Spinal cord (tissue), 10 donors: ENCODE measurements around the gene MTRF1. TPM values are rescaled to one million over a fixed set of nuclear protein-coding genes. Genes with fewer than 3 reads are reported as not detected.
A peak's percentile ranks its signal among the peaks of the same experiment; 100 is the strongest.
"Not testable (repeated sequence)": the region's sequence is repeated elsewhere in the genome, so short reads cannot be mapped to it uniquely, and the experiment has no call there.

ENCODE experiments used
- DNase-seq, 6 donors: peaks; one replicate each; pipeline versions ENCODE4 v3.0.0 to v3.0.0-alpha.2; 2013 to 2015; ENCODE audit warnings: low spot score in 6 of 6, low read depth in 4 of 6
- H3K27ac ChIP-seq: one replicate; pipeline ENCODE4 v1.5.1; 2013; ENCODE audit warnings: low read depth, low read length, control low read depth
- H3K27me3 ChIP-seq: one replicate; pipeline ENCODE4 v1.6.1; 2013; ENCODE audit warnings: low read length; ENCODE audit not compliant: control insufficient read depth, insufficient read depth
- H3K36me3 ChIP-seq: one replicate; pipeline ENCODE4 v1.6.1; 2013; ENCODE audit warnings: low read length; ENCODE audit not compliant: control insufficient read depth, insufficient read depth
- H3K4me1 ChIP-seq: one replicate; pipeline ENCODE4 v1.6.1; 2013; ENCODE audit warnings: low read length; ENCODE audit not compliant: control insufficient read depth, insufficient read depth
- H3K4me3 ChIP-seq: one replicate; pipeline ENCODE4 v1.5.1; 2013; ENCODE audit warnings: low read depth, low read length, control low read depth
- H3K9me3 ChIP-seq: one replicate; pipeline ENCODE4 v1.6.1; 2013; ENCODE audit warnings: low read length; ENCODE audit not compliant: control insufficient read depth, insufficient read depth
- WGBS: methylation state at CpG from one replicate; pipeline ENCODE4 v1.1.5; 2013; ENCODE audit warnings: missing lambda C conversion rate; ENCODE audit not compliant: insufficient coverage; 5-methylcytosine and 5-hydroxymethylcytosine counted together
- polyA plus RNA-seq, 2 donors: library from polyadenylated mRNA; unstranded; fragments of 120-200 nt; gene quantifications; one replicate each; pipeline ENCODE4 v1.2.1, GENCODE V29; 2013; ENCODE audit not compliant: insufficient read length in 2 of 2
- total RNA-seq, 2 donors: library from RNA; depleted of rRNA in 1 of 2; stranded (reverse); fragments of 120-200 nt in 1 of 2; fragments of >200 nt in 1 of 2; gene quantifications; one replicate each; pipeline versions ENCODE4 v1.2.3 to v1.2.4, GENCODE V29; 2013 to 2014
- donor health status: healthy.

Gene MTRF1
- total and polyA plus RNA-seq, 4 donors = 12.2 to 17.4 (median 16.1) TPM

DNA sequence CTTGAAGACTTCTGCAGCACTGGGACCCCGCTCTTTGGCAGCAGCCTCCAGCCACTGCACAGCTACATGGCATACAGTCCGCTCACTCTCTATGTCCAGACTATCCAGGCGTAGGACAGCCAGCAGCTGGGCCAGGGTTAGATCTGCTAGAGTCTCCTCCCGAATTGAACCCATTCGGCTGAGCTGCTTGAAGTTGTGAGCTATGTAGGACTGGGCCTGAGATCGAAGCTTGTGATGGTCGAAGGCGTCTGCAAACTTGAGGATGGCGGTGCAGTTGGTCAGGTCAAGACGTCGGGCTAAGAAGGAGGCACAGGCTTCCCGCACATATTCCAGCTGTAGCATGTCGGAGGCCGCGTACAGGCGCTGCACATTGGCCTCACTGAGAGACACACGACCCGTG lies 69.9 kb downstream of the MTRF1 start:
- Histone ChIP-seq H3K27me3 (no peaks in the 10 kb centered on the region), H3K27ac (no peak overlapping the region), H3K9me3 (no peaks in the 10 kb centered on the region), H3K36me3 (no peaks in the 10 kb centered on the region), H3K4me1 (peaks cover 14% of the 10 kb centered on the region), H3K4me3 (peak overlapping the region; percentile 86)
- DNase-seq = no peak
- 100% methylated on average over 14 of the region's 18 CpGs for WGBS

DNA sequence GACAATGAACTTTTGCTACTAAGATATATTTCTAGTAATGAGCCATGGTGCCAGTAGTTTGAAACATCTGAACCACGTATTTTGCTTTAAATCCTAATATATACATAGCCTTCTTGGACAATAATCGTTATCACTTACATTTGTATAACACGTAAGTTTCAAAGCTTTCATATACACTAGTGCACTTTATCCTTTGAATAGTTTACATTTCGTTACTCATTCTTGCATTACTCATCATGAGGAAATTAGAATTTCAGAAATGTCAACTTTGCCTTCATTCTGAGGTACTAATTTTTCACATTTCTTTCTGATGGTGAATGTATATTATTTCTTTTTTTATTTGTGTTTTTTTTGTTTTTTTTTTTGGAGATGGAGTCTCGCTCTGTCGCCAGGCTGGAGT lies 74.8 kb downstream of the MTRF1 start:
- Histone ChIP-seq H3K27me3 (no peaks in the 10 kb centered on the region), H3K4me3 (no peak overlapping the region), H3K9me3 (no peaks in the 10 kb centered on the region), H3K36me3 (no peaks in the 10 kb centered on the region), H3K27ac (no peak overlapping the region), H3K4me1 (peaks cover 7% of the 10 kb centered on the region)
- 94% methylated on average over 2 of the region's 6 CpGs for WGBS
- DNase-seq = no peak

DNA sequence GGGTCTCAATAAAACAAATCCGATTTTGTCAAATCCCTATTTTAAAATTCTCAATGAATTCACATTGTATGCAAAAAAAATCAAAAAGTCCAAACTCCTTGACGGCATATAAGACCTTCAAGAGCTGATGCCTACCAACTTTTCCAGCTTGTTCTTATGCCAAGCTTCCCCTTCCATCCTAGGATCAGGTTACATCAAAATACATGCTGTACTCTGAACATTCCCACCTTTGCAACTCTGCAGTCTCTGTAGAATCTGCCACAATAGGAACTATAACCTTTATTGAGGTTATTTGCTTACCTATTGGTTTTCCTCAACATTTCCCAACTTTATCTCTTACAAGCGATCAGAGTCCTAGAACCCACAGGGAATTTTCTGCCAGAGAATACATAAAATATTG lies 76.9 kb downstream of the MTRF1 start:
- WGBS = 84% methylated on average over 2 of the region's 3 CpGs
- no peaks in the 10 kb centered on the region for H3K4me1 ChIP-seq

DNA sequence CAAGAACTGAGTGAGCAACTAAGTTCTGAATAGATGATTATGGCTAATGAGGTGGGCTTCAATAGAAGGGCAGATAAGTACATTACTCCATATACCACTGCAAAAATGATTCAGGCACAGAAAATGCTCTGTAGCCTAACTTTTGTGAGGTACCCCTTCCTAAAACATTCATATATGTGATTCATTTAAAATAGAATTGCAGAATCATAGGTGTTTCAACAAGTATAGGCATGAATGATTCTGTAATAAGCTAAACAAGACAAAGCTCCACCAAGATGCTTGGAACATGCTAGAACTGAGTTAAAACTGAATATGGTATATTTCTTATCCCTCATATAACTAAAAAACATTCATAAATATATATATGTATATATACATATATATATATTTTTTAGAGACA lies 81.1 kb downstream of the MTRF1 start:
- Histone ChIP-seq H3K36me3 (no peaks in the 10 kb centered on the region), H3K4me3 (no peak overlapping the region), H3K9me3 (no peaks in the 10 kb centered on the region), H3K27me3 (no peaks in the 10 kb centered on the region), H3K4me1 (no peaks in the 10 kb centered on the region), H3K27ac (no peak overlapping the region)
- DNase-seq = no peak

More for the DNA sequence above, 76.9 kb downstream of the MTRF1 start:
- Histone ChIP-seq H3K9me3 (no peaks in the 10 kb centered on the region), H3K4me3 (no peak overlapping the region), H3K27me3 (no peaks in the 10 kb centered on the region), H3K36me3 (no peaks in the 10 kb centered on the region), H3K27ac (no peak overlapping the region)
- no peak for DNase-seq

DNA sequence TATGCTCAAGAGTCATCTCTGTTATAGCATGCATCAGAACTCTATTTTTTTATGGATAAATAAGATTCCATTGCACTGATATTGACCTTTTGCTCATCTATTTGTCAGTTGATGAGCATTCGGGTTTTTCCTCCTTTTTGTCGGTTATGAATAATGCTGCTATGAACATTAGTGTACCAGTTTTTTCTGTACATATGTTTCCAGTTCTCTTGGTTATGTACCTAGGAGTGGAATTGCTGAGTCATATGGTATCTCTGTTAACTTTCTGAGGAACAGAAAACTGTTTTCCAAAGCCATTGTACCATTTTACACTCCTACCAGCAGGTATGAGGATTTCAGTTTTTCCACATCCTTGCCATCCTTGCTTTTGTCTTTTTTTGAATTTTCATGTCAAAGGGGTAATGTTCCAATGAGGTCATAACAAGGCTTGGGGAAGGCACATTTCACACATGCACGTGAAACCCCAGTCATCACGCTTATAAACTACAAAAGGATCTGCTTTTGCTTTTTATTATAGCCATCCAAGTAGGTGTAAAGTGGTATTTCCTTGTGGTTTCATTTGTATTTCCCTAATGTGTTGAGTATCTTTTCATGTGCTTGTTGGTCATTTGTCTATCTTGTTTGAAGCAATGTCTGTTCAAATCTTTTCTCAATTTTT lies 83.7 kb downstream of the MTRF1 start:
- Histone ChIP-seq H3K4me1 (no peaks in the 10 kb centered on the region), H3K9me3 (no peaks in the 10 kb centered on the region), H3K27me3 (no peaks in the 10 kb centered on the region), H3K36me3 (no peaks in the 10 kb centered on the region), H3K4me3 (no peak overlapping the region), H3K27ac (no peak overlapping the region)
- DNase-seq = no peak
- no CpG with 5 or more reads among the region's 4 CpGs for WGBS

DNA sequence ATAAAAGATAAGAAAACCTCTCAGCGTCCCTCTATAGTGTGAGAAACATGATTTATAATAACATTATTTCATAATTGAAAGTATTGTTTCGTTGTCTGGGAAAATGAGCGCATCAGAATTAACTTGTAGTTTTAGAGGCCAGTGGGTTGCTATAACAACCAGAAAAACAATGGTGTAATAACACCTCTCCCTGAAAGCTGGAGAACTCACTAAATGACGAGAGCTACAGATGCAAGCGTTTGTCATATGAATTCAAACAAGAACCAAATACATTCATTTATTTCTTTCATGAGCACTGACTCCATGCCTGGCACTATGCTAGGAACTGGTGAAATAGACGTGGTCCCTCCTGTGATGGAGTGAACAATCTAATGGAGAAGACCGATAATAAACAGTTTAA lies 85.3 kb downstream of the MTRF1 start:
- no peak for DNase-seq
- WGBS = 93% methylated on average over 2 of the region's 7 CpGs
- Histone ChIP-seq H3K27me3 (no peaks in the 10 kb centered on the region), H3K27ac (no peak overlapping the region), H3K4me3 (no peak overlapping the region), H3K4me1 (no peaks in the 10 kb centered on the region), H3K9me3 (peaks cover 2% of the 10 kb centered on the region), H3K36me3 (no peaks in the 10 kb centered on the region)

DNA sequence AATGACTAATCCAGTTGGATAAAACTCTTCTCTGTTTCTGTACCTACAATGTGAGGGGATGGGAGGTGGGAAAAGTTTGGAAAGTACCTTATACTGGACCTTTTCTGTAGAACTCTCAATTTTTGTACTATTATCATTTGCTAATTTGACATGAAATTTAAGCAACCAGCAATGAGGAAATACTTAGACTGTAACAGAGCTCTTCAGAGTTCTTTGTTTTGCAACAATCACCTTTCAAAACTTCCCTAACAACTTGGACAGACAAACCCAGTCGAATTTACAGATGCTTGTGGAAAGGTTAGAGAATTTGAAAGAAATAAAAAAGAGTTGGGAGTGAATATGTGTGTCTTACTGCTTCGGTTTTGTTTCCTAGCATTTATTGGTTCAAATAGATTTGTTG lies 85.8 kb downstream of the MTRF1 start:
- DNase-seq = no peak
- WGBS = no CpG with 5 or more reads among the region's 2 CpGs
- H3K9me3 ChIP-seq = peaks cover 2% of the 10 kb centered on the region

DNA sequence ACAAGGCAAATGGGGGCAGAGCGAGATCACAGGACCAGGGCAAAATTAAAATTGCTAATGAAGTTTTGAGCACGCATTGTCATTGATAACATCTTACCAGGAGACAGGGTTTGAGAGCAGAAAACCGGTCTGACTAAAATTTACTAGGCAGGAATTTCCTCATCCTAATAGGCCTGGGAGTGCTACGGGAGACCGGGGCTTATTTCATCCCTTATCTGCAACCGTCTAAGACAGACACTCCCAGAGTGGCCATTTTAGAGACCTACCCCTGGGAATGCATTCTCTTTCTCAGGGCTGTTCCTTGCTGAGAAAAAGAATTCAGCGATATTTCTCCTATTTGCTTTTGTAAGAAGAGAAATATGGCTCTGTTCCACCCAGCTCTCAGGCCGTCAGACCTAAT lies 87.8 kb downstream of the MTRF1 start:
- not testable (repeated sequence) for H3K9me3 ChIP-seq, H3K27me3 ChIP-seq, H3K36me3 ChIP-seq, H3K27ac ChIP-seq, H3K4me1 ChIP-seq, DNase-seq, H3K4me3 ChIP-seq
- WGBS = 93% methylated on average over 3 of the region's 8 CpGs

More for the DNA sequence above, 85.8 kb downstream of the MTRF1 start:
- Histone ChIP-seq H3K27ac (no peak overlapping the region), H3K4me3 (no peak overlapping the region), H3K36me3 (no peaks in the 10 kb centered on the region), H3K27me3 (no peaks in the 10 kb centered on the region), H3K4me1 (no peaks in the 10 kb centered on the region)

Other genes with a start within 250 kb of the MTRF1 start
- gene ELF1, start 244.3 kb downstream of the MTRF1 start, total RNA-seq = 10 to 100 TPM; 40.7 to 41.3 TPM
- gene ELF1, start 244.3 kb downstream of the MTRF1 start, polyA plus RNA-seq = 10 to 100 TPM; 20.7 to 26.9 TPM
- gene WBP4, start 202.1 kb downstream of the MTRF1 start, total RNA-seq = 10 to 100 TPM; 15.4 to 16.4 TPM
- gene WBP4, start 202.1 kb downstream of the MTRF1 start, polyA plus RNA-seq = 10 to 100 TPM; 19.3 to 24.1 TPM
- gene KBTBD6, start 130.8 kb downstream of the MTRF1 start, total RNA-seq = 10 to 100 TPM; 19.2 to 50.6 TPM
- gene KBTBD6, start 130.8 kb downstream of the MTRF1 start, polyA plus RNA-seq = 10 to 100 TPM; 37.2 to 51.0 TPM
- 10 to 100 TPM; 16.0 to 24.2 TPM for gene KBTBD7, start 69.0 kb downstream of the MTRF1 start, total RNA-seq
- 10 to 100 TPM; 17.7 to 21.9 TPM for gene KBTBD7, start 69.0 kb downstream of the MTRF1 start, polyA plus RNA-seq
- gene NAA16, start 47.7 kb upstream of the MTRF1 start, total RNA-seq = 10 to 100 TPM; 22.8 to 36.1 TPM
- gene NAA16, start 47.7 kb upstream of the MTRF1 start, polyA plus RNA-seq = 10 to 100 TPM; 23.2 to 35.5 TPM
- gene RGCC, start 194.0 kb upstream of the MTRF1 start, total RNA-seq = 10 to 100 TPM; 56.3 to 86.3 TPM
- gene RGCC, start 194.0 kb upstream of the MTRF1 start, polyA plus RNA-seq = 10 to 100 TPM; 59.3 to 66.6 TPM